GM12878 (cell line): ENCODE results near the gene KRT37.

Experiments
- BHLHE40 ChIP-seq, 2 experiments: fragments of 450-650 bp in 1 of 2; IDR thresholded peaks; 2 replicates each; pipeline ENCODE4 v1.6.1; 2011 to 2017; ENCODE audit warnings: low read depth in 2 of 2, borderline replicate concordance in 1 of 2, improper control_type of control experiment in 1 of 2, low read length in 1 of 2, mild to moderate bottlenecking in 1 of 2
- EZH2 ChIP-seq: IDR thresholded peaks from 2 replicates; pipeline ENCODE4 v1.6.1; 2012; ENCODE audit warnings: low read depth, mild to moderate bottlenecking, control low read depth, inconsistent platforms, low read length, borderline replicate concordance; ENCODE audit not compliant: control insufficient read depth
- GATAD2B ChIP-seq: fragments of 450-650 bp; conservative IDR thresholded peaks from 2 replicates; pipeline ENCODE4 v1.6.1; 2017; ENCODE audit warnings: low read depth, mild to moderate bottlenecking, moderate library complexity
- NFXL1 ChIP-seq: fragments of 450-650 bp; IDR thresholded peaks from 2 replicates; pipeline ENCODE4 v1.6.1; 2017; ENCODE audit warnings: antibody characterized with exemption, mild to moderate bottlenecking, borderline replicate concordance
- POLR2AphosphoS5 ChIP-seq: IDR thresholded peaks from 2 replicates; pipeline ENCODE4 v1.6.1; 2011; ENCODE audit warnings: mild to moderate bottlenecking, low read length, inconsistent platforms
- SIN3A ChIP-seq: IDR thresholded peaks from 2 replicates; pipeline ENCODE4 v1.6.1; 2012; ENCODE audit warnings: low read depth, low read length, improper control_type of control experiment
- SIX5 ChIP-seq: IDR thresholded peaks from 2 replicates; pipeline ENCODE4 v1.6.1; 2011; ENCODE audit warnings: mild to moderate bottlenecking, low read depth, low read length, moderate library complexity; ENCODE audit not compliant: severe bottlenecking
- SREBF1 ChIP-seq: IDR thresholded peaks from 2 replicates; pipeline ENCODE4 v1.6.1; 2012; ENCODE audit warnings: mild to moderate bottlenecking, low read length
- USF1 ChIP-seq: IDR thresholded peaks from 2 replicates; pipeline ENCODE4 v1.6.1; 2011; ENCODE audit warnings: borderline replicate concordance, low read depth, mild to moderate bottlenecking, moderate library complexity, mixed read lengths, low read length; ENCODE audit not compliant: insufficient read depth; ENCODE audit errors: extremely low read length
- YY1 ChIP-seq: IDR thresholded peaks from 2 replicates; pipeline ENCODE4 v1.6.1; 2011; ENCODE audit warnings: low read depth, mild to moderate bottlenecking, low read length
- TF ChIP-seq, protein P1 (sequence below), 3 experiments: IDR thresholded peaks in 2 of 3; conservative IDR thresholded peaks in 1 of 3; 2 replicates each; pipeline ENCODE4 v1.5.1; 2011; ENCODE audit warnings: low read depth in 3 of 3, low read length in 3 of 3, mild to moderate bottlenecking in 3 of 3, control low read depth in 2 of 3, moderate library complexity in 2 of 3, inconsistent platforms in 1 of 3, mixed read lengths in 1 of 3; ENCODE audit not compliant: control insufficient read depth in 2 of 3, insufficient read depth in 1 of 3; ENCODE audit errors: extremely low read depth in 1 of 3

GRCh38 chr17:41449008-41449407, 24.6 kb upstream of the KRT37 start:
- TF ChIP-seq SREBF1, result no peak
- TF ChIP-seq, protein P1, sequence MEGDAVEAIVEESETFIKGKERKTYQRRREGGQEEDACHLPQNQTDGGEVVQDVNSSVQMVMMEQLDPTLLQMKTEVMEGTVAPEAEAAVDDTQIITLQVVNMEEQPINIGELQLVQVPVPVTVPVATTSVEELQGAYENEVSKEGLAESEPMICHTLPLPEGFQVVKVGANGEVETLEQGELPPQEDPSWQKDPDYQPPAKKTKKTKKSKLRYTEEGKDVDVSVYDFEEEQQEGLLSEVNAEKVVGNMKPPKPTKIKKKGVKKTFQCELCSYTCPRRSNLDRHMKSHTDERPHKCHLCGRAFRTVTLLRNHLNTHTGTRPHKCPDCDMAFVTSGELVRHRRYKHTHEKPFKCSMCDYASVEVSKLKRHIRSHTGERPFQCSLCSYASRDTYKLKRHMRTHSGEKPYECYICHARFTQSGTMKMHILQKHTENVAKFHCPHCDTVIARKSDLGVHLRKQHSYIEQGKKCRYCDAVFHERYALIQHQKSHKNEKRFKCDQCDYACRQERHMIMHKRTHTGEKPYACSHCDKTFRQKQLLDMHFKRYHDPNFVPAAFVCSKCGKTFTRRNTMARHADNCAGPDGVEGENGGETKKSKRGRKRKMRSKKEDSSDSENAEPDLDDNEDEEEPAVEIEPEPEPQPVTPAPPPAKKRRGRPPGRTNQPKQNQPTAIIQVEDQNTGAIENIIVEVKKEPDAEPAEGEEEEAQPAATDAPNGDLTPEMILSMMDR (IDR thresholded peaks at IDR 0.05 in 2 of 3, conservative IDR thresholded peaks at IDR 0.05 in 1 of 3; ENCODE audit: control insufficient read depth in 2 of 3, extremely low read depth in 1 of 3, insufficient read depth in 1 of 3, low read depth in 3 of 3, low read length in 3 of 3), result no peak
- no peak for TF ChIP-seq POLR2AphosphoS5
- TF ChIP-seq BHLHE40 (IDR thresholded peaks at IDR 0.05; ENCODE audit: borderline replicate concordance in 1 of 2, low read depth in 2 of 2, low read length in 1 of 2), result no peak
- no peak for TF ChIP-seq GATAD2B
- TF ChIP-seq SIX5, result no peak
- no peak for TF ChIP-seq SIN3A
- TF ChIP-seq YY1, result no peak
- TF ChIP-seq USF1, result no peak
- no peak for TF ChIP-seq EZH2
- no peak for TF ChIP-seq NFXL1
